ENCODE measurements around the gene ATP5MG.

Gene ATP5MG, protein sequence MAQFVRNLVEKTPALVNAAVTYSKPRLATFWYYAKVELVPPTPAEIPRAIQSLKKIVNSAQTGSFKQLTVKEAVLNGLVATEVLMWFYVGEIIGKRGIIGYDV

DNA sequence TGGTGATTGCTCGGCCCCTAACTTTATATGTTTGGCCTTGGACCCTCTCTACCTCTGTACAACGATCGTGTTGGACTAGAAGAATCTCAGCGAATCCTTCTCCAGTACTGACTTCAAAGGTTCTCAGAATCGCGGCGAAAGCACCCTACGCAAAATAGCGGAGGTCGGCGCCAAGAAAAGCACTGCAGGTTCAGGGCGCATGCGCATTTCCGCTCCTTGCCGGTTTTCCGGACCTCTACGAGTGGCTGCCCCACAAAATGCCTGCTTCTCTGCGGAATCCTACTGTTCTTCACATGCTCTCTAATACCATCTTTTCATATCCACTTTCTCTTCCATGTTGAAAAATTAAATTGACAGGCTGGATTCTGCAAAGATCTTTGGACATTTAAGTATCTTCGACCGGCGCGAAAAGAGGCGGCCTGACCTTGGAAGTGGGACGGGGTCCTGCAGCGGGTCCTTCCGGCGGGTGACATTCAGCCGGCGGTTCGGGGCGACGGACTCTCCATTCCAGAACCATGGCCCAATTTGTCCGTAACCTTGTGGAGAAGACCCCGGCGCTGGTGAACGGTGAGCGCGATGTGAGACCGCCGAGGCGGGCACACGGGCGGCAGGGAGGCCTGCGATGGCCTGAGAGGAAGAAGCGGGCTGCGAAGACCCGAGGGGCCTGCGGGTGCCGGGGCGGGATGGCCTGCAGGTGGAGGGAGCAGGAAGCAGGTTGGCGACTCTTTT is at the start of gene ATP5MG:
TSS of gene ATP5MG (plus strand) at position 456 of the 729 bp plus-strand sequence. CDS start at position 516, 60 bp downstream.
- TF ChIP-seq, protein P1, sequence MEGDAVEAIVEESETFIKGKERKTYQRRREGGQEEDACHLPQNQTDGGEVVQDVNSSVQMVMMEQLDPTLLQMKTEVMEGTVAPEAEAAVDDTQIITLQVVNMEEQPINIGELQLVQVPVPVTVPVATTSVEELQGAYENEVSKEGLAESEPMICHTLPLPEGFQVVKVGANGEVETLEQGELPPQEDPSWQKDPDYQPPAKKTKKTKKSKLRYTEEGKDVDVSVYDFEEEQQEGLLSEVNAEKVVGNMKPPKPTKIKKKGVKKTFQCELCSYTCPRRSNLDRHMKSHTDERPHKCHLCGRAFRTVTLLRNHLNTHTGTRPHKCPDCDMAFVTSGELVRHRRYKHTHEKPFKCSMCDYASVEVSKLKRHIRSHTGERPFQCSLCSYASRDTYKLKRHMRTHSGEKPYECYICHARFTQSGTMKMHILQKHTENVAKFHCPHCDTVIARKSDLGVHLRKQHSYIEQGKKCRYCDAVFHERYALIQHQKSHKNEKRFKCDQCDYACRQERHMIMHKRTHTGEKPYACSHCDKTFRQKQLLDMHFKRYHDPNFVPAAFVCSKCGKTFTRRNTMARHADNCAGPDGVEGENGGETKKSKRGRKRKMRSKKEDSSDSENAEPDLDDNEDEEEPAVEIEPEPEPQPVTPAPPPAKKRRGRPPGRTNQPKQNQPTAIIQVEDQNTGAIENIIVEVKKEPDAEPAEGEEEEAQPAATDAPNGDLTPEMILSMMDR (IDR thresholded peaks at IDR 0.05; ENCODE audit: low read depth, low read length): peak; percentile 6; the same call in 1 of the 2 replicates
- DNase-seq (ENCODE audit: extremely low read depth, low read depth): peak; percentile 60

DNA sequence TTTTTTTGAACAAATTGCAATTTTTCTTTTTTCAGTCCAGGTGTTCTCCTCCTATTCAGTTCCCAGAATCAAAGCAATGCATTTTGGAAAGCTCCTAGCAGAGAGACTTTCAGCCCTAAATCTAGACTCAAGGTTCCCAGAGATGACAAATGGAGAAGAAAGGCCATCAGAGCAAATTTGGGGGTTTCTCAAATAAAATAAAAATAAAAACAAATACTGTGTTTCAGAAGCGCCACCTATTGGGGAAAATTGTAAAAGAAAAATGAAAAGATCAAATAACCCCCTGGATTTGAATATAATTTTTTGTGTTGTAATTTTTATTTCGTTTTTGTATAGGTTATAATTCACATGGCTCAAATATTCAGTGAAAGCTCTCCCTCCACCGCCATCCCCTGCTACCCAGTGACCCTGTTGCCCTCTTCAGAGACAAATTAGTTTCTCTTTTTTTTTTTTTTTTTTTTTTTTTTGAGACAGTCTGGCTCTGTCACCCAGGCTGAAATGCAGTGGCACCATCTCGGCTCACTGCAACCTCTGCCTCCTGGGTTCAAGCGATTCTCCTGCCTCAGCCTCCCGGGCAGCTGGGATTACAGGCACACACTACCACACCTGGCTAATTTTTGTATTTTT is 48.2 kb upstream of the ATP5MG start:
- TF ChIP-seq, protein P1 (IDR thresholded peaks at IDR 0.05; ENCODE audit: low read depth, low read length): peak; percentile 53
- DNase-seq (ENCODE audit: extremely low read depth, low read depth): no peak

DNA sequence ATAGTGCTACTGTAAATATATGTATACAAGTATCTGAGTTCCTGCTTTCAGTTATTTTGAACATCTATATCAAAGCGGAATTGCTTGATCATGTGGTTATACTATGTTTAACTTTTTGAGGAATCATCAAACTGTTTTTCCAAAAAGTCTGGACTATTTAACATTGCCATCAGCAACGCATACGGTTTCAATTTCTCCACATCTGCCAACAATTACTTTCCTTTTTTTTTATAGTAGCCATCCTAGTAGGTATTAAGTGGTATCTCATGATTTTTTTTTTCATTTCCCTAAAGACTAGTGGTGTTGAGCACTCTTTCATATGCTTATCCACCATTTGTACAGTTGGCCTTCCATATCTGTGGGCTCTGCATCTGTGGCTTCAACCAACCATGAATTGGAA is 43.3 kb upstream of the ATP5MG start:
- TF ChIP-seq, protein P1 (IDR thresholded peaks at IDR 0.05; ENCODE audit: low read depth, low read length): no peak
- DNase-seq (ENCODE audit: extremely low read depth, low read depth): peak; percentile 32

DNA sequence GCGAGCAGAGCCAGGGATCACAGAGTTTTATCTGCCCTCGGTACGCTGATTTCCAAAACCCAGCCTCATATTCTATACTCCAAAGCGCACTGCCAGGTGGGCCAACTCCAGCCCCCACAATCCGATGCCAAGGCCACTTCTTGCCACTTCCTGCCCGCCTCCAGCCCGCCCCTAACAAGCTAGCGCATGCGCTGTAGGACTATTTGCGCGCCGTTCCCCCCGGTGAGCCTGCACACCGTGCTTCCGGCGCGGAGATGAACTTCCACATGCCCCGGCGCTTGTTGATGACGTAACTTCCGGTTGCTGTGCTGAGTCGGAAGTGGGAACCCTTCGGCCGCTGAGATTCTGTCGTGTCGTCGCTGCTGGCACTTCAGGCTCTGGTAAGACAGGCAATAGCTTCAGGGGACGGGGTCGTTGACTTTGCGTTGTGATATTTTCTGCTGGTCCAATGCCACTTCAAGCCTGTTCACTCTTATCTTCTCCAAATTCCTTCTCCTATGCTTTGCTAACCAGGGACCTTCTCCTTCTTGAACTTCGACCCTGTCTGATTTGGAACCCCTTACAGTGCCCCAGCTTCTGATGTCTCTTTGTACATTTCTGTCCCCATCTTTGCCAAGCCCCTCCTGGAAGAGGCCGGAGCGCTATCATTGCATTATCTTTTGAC is 42.0 kb upstream of the ATP5MG start, which contains the start of gene UBE4A:
TSS of gene UBE4A (plus strand) at position 306 of the 664 bp plus-strand sequence. CDS start 5,481 bp downstream, outside the sequence.
- TF ChIP-seq, protein P1 (IDR thresholded peaks at IDR 0.05; ENCODE audit: low read depth, low read length): no peak
- peak; percentile 74 for DNase-seq (ENCODE audit: extremely low read depth, low read depth)

DNA sequence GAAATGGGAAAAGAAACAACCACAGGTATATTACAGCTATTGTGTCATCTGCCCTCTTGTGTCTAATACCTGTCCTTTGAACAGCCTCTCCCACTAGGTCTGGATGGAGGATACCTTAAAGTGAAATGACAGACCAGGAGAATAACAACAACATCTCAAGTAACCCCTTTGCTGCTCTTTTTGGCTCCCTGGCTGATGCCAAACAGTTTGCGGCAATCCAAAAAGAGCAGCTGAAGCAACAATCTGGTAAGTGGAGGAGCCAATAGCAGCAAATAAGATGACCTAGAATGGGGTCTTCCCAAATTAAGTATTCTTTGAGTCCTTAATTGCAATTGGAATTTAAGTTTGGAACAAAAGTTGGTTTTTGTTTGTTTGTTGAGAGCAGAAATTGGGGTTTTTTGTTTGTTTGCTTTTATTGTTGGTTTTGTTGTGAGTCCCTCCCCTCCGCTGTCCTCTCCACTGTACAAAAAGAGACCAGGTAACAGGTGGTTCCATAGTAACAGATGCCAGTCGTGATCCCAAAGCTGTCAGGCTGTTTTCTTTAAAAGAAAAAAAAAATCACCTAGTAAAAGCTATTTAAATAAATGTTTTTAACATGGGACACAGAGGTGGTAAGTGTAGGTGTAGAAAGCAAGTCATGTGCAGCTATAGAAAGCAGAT is 36.3 kb upstream of the ATP5MG start:
- TF ChIP-seq, protein P1 (IDR thresholded peaks at IDR 0.05; ENCODE audit: low read depth, low read length): no peak
- no peak for DNase-seq (ENCODE audit: extremely low read depth, low read depth)

DNA sequence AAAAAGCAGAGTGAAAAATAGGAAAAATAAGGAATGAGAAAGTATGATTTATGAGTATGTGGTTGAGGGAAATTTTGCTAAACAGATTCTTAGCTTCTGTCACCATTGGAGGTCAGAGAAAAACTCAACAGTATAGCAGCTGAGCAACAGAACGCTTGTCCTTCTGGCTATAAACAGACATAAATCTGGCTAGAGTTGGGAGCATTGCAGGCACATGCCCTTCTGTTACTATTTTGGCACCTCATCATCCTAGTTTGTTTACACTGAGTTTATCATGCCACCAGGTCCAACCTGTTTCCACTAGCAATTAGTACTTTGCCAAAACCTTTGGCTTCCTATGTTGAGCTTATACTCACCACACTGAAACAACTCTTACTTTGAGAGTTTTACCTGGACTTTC is 35.1 kb upstream of the ATP5MG start:
- DNase-seq (ENCODE audit: extremely low read depth, low read depth): no peak
- TF ChIP-seq, protein P1 (IDR thresholded peaks at IDR 0.05; ENCODE audit: low read depth, low read length): no peak
